ENCODE data around the gene ITGA3. TPM values are rescaled to one million over a fixed set of nuclear protein-coding genes. Genes with fewer than 3 reads are reported as not detected.

The ITGA3 gene
- total and polyA plus RNA-seq, 4 donors, result 0.79 to 4.4 (median 1.4) TPM

DNA sequence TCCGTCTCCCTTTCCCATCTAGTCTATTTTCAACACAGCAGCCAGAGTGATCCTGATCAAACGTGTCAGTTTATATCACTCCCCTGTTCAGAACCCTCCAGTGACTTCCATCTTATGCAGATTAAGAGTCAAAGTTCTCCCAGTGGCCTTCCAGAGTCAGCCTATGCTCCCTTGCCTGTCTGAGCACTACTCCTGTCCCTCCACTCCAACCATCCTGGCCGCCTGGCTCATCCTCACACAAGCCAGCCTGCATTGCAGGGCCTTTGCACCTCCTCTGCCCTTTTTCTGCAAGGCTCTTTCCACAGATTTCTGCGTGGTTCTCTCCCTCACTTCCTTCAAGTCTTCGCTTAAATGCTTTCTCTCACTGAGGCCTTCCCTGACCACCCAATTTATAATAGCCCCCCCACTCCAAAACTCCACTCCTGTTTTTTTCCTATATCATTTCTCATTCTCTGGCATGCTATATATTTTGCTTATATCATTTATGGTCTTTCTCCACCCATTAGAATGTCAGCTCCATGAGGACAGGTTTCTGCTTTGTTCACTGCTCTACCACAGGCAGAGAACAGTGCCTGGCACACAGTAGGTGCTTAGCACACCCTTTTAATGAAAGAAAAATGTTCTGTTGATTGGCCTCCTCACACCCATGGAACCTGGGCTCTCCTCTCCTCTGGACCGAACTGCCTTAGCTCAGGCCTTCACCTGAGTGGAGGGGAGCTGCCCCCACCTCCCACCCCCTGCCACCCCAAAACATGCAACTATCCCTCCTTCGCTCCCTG lies 64.8 kb downstream of the ITGA3 start:
- Histone ChIP-seq H3K27ac (ENCODE audit: low read depth in 1 of 2, low read length in 2 of 2) (no peak overlapping the region), H3K9ac (ENCODE audit: low read depth in 1 of 2, low read length in 2 of 2) (no peak overlapping the region), H3K9me3 (ENCODE audit: control insufficient read depth in 4 of 4, low read length in 3 of 4) (no peaks in the 10 kb centered on the region), H3K4me3 (ENCODE audit: low read depth in 1 of 3, low read length in 3 of 3) (no peak overlapping the region), H3K36me3 (ENCODE audit: control insufficient read depth in 4 of 4, insufficient read depth in 3 of 4, low read depth in 1 of 4, low read length in 3 of 4) (no peaks in the 10 kb centered on the region), H3K27me3 (ENCODE audit: control insufficient read depth in 4 of 4, insufficient read depth in 4 of 4, low read length in 3 of 4) (no peaks in the 10 kb centered on the region), H3K4me1 (ENCODE audit: control insufficient read depth in 4 of 4, insufficient read depth in 4 of 4, low read length in 3 of 4) (peaks cover 0 to 12% (median 9%) of the 10 kb centered on the region in 4 donors)
- no peak for DNase-seq (ENCODE audit: low spot score)
- TF ChIP-seq, protein P1, sequence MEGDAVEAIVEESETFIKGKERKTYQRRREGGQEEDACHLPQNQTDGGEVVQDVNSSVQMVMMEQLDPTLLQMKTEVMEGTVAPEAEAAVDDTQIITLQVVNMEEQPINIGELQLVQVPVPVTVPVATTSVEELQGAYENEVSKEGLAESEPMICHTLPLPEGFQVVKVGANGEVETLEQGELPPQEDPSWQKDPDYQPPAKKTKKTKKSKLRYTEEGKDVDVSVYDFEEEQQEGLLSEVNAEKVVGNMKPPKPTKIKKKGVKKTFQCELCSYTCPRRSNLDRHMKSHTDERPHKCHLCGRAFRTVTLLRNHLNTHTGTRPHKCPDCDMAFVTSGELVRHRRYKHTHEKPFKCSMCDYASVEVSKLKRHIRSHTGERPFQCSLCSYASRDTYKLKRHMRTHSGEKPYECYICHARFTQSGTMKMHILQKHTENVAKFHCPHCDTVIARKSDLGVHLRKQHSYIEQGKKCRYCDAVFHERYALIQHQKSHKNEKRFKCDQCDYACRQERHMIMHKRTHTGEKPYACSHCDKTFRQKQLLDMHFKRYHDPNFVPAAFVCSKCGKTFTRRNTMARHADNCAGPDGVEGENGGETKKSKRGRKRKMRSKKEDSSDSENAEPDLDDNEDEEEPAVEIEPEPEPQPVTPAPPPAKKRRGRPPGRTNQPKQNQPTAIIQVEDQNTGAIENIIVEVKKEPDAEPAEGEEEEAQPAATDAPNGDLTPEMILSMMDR (IDR thresholded peaks at IDR 0.05; ENCODE audit: low read depth, low read length, missing input control), result no peak
- TF ChIP-seq SP1 (IDR thresholded peaks at IDR 0.05), result no peak
- no peak for TF ChIP-seq FOXA1 (IDR thresholded peaks at IDR 0.05)
- no peak for TF ChIP-seq GABPA (IDR thresholded peaks at IDR 0.05 in 1 of 2, conservative IDR thresholded peaks at IDR 0.05 in 1 of 2)
- no peak for TF ChIP-seq RXRA (IDR thresholded peaks at IDR 0.05)
- no peak for TF ChIP-seq EGR1 (IDR thresholded peaks at IDR 0.05; ENCODE audit: low read depth in 2 of 2)
- no peak for TF ChIP-seq RAD21 (IDR thresholded peaks at IDR 0.05)
- no peak for TF ChIP-seq HNF4G (IDR thresholded peaks at IDR 0.05)
- no peak for TF ChIP-seq FOXA2 (IDR thresholded peaks at IDR 0.05)
- TF ChIP-seq, protein P2, sequence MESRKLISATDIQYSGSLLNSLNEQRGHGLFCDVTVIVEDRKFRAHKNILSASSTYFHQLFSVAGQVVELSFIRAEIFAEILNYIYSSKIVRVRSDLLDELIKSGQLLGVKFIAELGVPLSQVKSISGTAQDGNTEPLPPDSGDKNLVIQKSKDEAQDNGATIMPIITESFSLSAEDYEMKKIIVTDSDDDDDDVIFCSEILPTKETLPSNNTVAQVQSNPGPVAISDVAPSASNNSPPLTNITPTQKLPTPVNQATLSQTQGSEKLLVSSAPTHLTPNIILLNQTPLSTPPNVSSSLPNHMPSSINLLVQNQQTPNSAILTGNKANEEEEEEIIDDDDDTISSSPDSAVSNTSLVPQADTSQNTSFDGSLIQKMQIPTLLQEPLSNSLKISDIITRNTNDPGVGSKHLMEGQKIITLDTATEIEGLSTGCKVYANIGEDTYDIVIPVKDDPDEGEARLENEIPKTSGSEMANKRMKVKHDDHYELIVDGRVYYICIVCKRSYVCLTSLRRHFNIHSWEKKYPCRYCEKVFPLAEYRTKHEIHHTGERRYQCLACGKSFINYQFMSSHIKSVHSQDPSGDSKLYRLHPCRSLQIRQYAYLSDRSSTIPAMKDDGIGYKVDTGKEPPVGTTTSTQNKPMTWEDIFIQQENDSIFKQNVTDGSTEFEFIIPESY (IDR thresholded peaks at IDR 0.05), result no peak
- WGBS, result 93% methylated on average over 7 of the region's 7 CpGs

DNA sequence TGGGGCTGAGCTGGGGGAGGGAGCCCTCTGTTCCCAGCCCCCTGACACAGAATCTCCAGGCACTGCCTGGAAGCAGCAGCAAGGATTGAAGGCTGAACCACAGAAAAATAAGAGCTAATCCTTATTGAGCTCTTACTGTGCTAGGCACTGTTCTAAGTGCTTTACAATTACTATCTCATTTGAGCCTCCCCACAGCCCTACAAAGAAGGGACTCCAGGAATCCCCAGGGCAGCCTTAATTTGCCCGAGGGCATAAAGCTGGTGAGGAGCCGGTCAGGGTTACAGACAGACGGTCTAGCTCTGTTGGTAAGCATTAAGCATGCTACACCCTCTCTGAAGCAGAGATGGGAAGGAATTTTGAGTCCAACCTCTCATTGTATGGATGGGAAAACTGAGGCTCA lies 67.0 kb downstream of the ITGA3 start:
- Histone ChIP-seq H3K36me3 (ENCODE audit: control insufficient read depth in 4 of 4, insufficient read depth in 3 of 4, low read depth in 1 of 4, low read length in 3 of 4) (no peaks in the 10 kb centered on the region), H3K4me3 (ENCODE audit: low read depth in 1 of 3, low read length in 3 of 3) (no peak overlapping the region), H3K9ac (ENCODE audit: low read depth in 1 of 2, low read length in 2 of 2) (no peak overlapping the region), H3K27me3 (ENCODE audit: control insufficient read depth in 4 of 4, insufficient read depth in 4 of 4, low read length in 3 of 4) (peaks cover 0 to 4% (median 0%) of the 10 kb centered on the region in 4 donors), H3K27ac (ENCODE audit: low read depth in 1 of 2, low read length in 2 of 2) (no peak overlapping the region), H3K4me1 (ENCODE audit: control insufficient read depth in 4 of 4, insufficient read depth in 4 of 4, low read length in 3 of 4) (no peaks in the 10 kb centered on the region), H3K9me3 (ENCODE audit: control insufficient read depth in 4 of 4, low read length in 3 of 4) (no peaks in the 10 kb centered on the region)
- no peak for DNase-seq (ENCODE audit: low spot score)
- 88% methylated on average over 3 of the region's 3 CpGs for WGBS
- TF ChIP-seq GABPA (IDR thresholded peaks at IDR 0.05 in 1 of 2, conservative IDR thresholded peaks at IDR 0.05 in 1 of 2), result no peak
- TF ChIP-seq, protein P3, sequence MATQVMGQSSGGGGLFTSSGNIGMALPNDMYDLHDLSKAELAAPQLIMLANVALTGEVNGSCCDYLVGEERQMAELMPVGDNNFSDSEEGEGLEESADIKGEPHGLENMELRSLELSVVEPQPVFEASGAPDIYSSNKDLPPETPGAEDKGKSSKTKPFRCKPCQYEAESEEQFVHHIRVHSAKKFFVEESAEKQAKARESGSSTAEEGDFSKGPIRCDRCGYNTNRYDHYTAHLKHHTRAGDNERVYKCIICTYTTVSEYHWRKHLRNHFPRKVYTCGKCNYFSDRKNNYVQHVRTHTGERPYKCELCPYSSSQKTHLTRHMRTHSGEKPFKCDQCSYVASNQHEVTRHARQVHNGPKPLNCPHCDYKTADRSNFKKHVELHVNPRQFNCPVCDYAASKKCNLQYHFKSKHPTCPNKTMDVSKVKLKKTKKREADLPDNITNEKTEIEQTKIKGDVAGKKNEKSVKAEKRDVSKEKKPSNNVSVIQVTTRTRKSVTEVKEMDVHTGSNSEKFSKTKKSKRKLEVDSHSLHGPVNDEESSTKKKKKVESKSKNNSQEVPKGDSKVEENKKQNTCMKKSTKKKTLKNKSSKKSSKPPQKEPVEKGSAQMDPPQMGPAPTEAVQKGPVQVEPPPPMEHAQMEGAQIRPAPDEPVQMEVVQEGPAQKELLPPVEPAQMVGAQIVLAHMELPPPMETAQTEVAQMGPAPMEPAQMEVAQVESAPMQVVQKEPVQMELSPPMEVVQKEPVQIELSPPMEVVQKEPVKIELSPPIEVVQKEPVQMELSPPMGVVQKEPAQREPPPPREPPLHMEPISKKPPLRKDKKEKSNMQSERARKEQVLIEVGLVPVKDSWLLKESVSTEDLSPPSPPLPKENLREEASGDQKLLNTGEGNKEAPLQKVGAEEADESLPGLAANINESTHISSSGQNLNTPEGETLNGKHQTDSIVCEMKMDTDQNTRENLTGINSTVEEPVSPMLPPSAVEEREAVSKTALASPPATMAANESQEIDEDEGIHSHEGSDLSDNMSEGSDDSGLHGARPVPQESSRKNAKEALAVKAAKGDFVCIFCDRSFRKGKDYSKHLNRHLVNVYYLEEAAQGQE (IDR thresholded peaks at IDR 0.05), result no peak
